HG03457 (cell line): Measurements from ENCODE around the gene CSNK1G3.
"Not testable (repeated sequence)": the region's sequence is repeated elsewhere in the genome, so short reads cannot be mapped to it uniquely, and the experiment has no call there.

ENCODE experiments used
- ATAC-seq: cut with Tn5 transposase; IDR thresholded peaks from one replicate; pipeline ENCODE4 v1.9.1; 2021; ENCODE audit warnings: moderate number of reproducible peaks; ENCODE audit not compliant: unreplicated experiment

Gene CSNK1G3

GRCh38 chr5:123636006-123636405 is 124.0 kb downstream of the CSNK1G3 start:
- no peak for ATAC-seq

- not testable (repeated sequence) for ATAC-seq
Observed at GRCh38 chr5:123637028-123637427, 125.1 kb downstream of the CSNK1G3 start.

DNA sequence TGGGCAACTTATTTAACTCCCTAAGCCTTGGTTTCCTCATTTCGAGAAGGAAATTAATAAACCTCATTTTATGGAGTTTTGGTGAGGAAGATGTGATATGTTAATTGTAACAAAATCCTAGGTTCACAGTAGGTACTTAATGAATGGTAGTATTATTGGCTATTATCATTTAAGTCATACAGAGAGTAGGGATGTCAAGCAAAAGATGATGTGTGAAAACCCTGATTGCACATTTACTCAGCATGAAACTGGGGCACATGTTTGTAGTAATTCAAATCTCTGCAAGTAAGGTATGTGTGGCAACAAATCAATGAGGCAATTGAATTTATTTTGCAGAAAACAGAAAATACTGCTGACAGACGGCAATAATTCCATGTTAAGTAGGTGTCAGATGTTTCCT is 127.3 kb downstream of the CSNK1G3 start:
- no peak for ATAC-seq

- no peak for ATAC-seq
Observed at GRCh38 chr5:123645024-123645603, 133.1 kb downstream of the CSNK1G3 start.

DNA sequence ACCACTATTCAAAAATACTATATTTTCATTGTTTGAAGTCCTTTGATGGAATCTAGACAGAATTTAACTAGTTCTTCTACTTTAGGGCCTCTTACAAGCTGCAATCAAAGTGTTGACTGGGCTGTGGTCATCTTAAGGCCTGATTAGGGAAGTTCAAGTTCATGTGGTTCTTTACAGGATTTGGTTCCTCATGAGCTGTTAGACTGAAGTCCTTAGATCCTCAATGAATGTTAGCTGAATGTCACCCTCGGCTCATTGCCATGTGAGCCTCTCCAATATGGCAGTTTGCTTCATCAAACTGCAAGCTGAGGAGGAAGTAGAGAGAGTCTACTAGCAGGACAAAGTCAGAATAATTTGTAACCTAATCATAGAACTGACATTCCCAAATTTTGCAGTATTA is 135.1 kb downstream of the CSNK1G3 start:
- ATAC-seq, result no peak

DNA sequence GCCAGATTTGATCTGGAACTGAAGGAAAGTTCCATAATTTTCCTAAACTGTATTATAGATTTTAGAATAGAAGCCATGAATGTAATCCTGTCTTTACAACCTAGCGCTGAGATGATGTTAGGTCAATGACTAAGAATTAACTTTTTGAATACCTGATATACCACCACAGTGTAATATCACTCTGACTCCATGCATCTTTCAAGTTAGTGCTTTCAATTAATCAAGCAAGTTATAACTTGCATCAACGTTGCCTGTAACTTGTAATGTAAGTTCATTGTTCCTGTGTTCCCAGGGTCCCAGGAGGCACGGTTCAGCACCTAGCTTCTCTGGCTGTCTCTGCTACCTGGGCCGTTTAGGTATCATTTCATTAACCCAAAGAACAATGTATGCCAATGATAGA is 139.3 kb downstream of the CSNK1G3 start:
- no peak for ATAC-seq

- ATAC-seq, result no peak
Observed at GRCh38 chr5:123659011-123659410, 147.0 kb downstream of the CSNK1G3 start.

DNA sequence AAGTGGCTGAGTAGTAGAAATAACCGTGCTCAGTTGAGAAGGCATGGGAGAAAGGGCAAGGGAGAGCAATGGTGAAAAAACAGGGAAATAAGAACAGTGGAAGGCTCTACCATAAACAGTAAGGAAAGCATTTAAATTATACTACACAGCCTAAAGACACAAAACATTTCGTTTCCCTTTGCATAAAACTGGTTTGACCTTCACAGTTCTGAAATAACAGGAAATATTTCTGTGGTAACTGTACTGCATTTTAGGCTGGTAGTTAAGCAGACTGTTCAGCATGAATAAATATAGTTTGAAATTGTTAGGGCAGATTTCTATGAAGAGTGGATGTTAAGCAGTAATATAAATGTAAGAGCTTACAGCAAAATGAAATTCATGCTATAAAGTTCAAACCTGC is 147.5 kb downstream of the CSNK1G3 start:
- ATAC-seq, result no peak

DNA sequence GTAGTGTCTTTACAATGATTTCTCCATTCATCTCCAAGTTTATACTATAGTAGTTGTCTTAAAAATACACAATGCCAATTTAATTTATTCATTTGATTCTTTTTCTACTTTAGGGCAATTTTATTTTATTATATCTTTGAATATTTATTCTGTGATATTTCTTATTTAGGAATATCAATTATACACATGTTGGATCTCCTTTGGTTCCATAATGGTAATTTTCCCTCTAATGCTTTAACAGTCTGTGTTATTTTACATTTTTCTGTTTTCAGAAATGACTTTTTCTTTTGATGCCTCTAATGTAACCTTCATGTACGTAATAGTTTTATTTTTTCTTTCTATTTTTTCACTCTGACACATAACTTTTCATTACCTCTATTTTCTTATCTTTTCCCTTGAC is 153.0 kb downstream of the CSNK1G3 start:
- ATAC-seq, result no peak

DNA sequence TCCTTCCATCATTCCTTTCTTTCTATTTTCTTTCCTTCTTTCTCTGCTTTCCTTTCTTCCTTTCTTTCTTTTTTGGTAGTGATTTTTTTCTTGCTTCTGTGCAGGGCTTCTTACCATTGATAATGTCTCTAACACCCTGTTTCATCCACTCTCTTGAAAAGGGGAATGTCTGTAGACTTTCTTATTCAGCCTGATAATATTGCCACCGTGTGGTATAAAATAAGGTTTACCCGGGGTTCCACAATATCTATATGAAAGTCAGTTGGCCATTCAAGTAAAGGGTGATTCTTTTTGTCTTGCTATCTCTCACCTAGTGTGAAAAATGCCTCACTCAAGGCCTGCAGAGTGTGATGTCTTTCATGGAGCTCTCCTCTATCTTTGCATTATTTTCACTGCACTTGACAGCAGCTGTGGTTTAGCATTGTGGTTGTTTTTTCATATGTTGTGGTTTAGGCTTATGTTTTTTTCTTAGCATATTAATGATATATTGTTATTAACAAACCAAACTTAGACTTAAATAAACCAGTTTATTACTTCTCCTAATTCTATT is 153.9 kb downstream of the CSNK1G3 start:
- no peak for ATAC-seq
